Measurements from ENCODE around the gene ZSWIM9.

GRCh38 chr19:48121066-48121465 lies 49.4 kb upstream of the ZSWIM9 start:
- no peak for TF ChIP-seq CTCF (IDR thresholded peaks at IDR 0.05)
- no peak for TF ChIP-seq POLR2A (IDR thresholded peaks at IDR 0.05)
